DLD1 (cell line): ENCODE data around the gene PSMA7.

Experiments used
- in situ Hi-C: cut with HindIII; loops from 2 replicates; pipeline ENCODE4 v1.10.0; 2017; ENCODE audit warnings: low sequenced_read_pairs

PSMA7 gene

DNA sequence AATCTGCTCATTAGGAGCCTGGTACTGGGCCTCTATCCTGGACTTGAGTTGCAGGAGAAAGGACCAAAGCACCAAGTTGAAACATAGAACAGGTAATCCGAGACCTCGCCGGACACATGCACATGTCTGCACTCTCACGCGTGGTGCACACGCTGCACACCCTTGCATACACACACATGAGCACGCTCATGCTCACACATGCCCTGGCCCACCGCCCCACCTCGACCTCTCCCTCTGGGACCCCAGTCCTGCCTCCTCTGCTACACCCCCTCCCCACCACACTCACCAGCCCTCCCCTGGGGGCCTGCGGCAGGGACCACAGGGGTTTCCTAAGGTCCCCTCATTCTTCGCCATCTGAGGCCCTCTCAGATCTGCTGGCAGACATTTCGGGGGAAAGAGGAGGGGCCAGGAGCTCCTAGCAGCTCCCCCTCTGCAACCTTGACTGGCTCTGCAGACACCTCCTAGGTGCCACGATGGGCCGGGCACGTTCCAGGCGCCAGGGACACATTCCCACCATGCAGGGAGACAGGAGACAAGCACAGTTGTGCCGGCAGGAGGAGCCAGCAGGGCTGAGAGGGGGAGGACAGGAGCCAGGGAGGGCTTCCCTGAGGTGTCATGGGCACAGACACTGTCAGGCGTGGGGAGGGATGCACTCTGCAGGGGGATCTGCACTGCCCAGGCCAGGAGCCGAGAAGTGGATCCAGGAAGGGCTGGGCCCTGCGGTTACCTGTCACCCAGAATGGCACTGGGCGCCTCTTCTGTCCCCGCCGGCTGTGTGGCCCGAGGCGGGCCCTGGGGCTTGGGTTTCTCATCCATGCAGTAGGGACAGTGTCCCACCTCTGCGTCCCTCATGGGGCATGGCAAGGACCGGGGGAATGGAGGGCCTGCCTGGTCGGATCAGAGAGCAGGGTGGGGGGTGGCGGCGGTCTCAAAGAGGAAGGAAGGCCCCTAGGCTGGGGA lies 46.5 kb downstream of the PSMA7 start:
- in situ Hi-C loops, result no loop called here

DNA sequence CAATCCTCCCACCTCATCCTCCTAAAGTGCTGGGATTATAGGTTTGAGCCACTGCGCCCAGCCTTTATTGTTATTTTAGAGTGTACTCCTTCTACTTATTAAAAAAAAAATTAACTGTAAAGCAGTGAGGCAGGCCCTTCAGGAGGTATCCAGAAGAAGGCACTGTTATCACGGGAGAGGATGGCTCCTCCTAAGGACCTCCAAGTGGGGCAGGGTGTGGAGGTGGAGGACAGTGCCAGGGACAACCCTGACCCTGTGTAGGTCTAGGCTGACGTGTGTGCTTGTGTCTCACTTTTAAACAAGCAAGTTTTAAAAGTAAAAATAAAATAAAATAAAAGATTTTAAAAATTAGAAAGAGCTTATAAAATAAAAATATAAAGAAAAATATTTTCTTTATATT lies 53.8 kb downstream of the PSMA7 start:
- in situ Hi-C loops, result no loop called here

DNA sequence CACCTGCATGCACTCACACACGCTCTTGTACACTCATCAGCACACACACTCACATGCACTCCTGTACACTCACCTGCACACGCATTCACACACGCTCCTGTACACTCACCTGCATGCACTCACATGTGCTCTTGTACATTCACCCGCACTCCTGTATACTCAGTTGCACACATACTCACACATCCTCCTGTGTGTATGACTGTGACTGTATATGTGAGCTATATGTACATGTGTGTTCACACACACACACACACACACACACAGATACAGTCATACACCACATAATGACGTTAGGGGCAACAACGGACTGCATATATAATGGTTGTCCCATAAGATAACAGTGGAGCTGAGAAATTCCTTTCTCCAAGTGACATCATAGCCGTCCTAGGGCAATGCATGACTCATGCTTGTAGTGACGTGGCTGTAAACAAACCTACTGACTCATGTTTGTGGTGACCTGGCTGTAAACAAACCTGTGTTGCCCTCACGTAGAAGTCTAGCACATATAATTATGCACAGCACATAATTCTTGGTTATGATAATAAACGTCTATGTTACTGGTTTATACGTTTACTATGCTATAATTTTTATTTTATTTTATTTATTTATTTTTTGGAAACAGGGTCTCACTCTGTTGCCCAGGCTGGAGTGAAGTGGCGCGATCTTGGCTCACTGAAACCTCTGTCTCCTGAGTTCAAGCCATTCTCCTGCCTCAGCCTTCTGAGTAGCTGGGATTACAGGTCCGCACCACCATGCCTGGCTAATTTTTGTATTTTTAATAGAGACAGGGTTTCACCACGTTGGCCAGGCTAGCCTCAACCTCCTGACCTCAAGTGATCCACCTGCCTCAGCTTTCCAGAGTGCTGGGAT lies 54.7 kb downstream of the PSMA7 start:
- in situ Hi-C loops, result no loop called here

DNA sequence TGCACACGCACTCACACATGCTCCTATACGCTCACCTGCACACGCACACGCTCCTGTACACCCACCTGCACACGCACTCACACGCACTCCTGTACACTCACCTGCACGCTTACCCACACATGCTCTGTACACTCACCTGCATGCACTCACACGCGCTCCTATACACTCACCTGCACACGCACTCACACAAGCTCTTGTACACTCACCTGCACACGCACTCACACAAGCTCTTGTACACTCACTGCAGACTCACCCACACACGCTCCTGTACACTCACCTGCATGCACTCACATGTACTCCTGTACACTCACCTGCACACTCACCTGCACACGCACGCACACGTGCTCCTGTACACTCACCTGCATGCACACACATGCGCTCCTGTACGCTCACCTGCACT lies 55.6 kb downstream of the PSMA7 start:
- in situ Hi-C loops, result no loop called here

DNA sequence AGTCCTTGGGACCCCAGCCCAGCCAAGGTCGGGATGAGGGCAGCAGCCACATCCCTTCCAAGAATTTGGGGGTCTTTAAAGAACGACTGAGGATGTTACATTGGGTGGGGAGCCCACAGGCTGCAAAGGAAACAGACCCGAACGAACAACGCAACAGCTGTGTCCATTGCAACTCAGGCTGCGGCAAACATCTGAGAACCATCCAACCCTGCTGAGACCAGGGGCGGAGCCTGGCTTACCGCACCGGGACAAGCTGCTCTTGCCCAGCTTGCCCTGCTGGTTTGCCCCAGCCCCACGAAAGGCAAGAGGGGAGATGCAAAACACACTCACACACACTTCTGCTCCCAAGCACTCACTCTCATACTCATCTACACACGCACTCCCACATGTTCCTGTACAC lies 56.0 kb downstream of the PSMA7 start:
- in situ Hi-C loops, result no loop called here
